SK-N-SH (cell line): Measurements from ENCODE around the gene PDE4B. TPM values are rescaled to one million over a fixed set of nuclear protein-coding genes. Genes with fewer than 3 reads are reported as not detected.

Experiments used
- CTCF ChIA-PET: fragments of 300-600, 350-600 bp; formaldehyde crosslinking; extraction: SDS; loops from one replicate; lab custom pipeline; 2021; lab: Yijun Ruan, JAX
- POLR2A ChIA-PET: fragments of 350-600 bp; sonication (Branson Sonifier 250); formaldehyde crosslinking; extraction: SDS; loops from one replicate; lab custom pipeline; 2020; ENCODE audit warnings: antibody characterized with exemption, inconsistent platforms; lab: Yijun Ruan, JAX
- DNase-seq: peaks from one replicate; pipeline ENCODE4 v3.0.0; 2012
- H2AFZ ChIP-seq: fragments of 200-600 bp; sonication (generic); 2 replicates; pipeline ENCODE4 v1.8.1; 2016; ENCODE audit warnings: antibody characterized with exemption, mild to moderate bottlenecking, low read depth
- H3F3A ChIP-seq: fragments of 200-600 bp; sonication (generic); replicated peaks from 2 replicates; pipeline ENCODE3; 2016; ENCODE audit warnings: antibody characterized with exemption, mild to moderate bottlenecking; ENCODE audit not compliant: insufficient read depth
- H3K27ac ChIP-seq, 2 experiments: fragments of 200-500 bp in 1 of 2; fragments of 200-600 bp in 1 of 2; sonication (Bioruptor generic) in 1 of 2; sonication (generic), shearing (Covaris generic) in 1 of 2; 2 replicates each; pipeline versions ENCODE4 v1.5.1 to v1.6.1; 2014 to 2016; ENCODE audit warnings: low read depth in 2 of 2, inconsistent platforms in 1 of 2, low read length in 1 of 2, mild to moderate bottlenecking in 1 of 2, mixed read lengths in 1 of 2
- H3K27me3 ChIP-seq: fragments of 200-600 bp; sonication (generic), shearing (Covaris generic); 2 replicates; pipeline ENCODE4 v1.6.1; 2016; ENCODE audit warnings: mixed run types; ENCODE audit not compliant: insufficient read depth
- H3K36me3 ChIP-seq, 2 experiments: fragments of 200-500 bp in 1 of 2; fragments of 200-600 bp in 1 of 2; sonication (Bioruptor generic) in 1 of 2; sonication (generic) in 1 of 2; replicated peaks in 1 of 2; 2 replicates each; pipeline versions ENCODE3 to v1.5.1; 2014 to 2016; ENCODE audit warnings: low read length in 1 of 2, mild to moderate bottlenecking in 1 of 2; ENCODE audit not compliant: insufficient read depth in 2 of 2, control insufficient read depth in 1 of 2
- H3K4me1 ChIP-seq, 2 experiments: fragments of 200-500 bp in 1 of 2; fragments of 200-600 bp in 1 of 2; sonication (Bioruptor generic) in 1 of 2; sonication (generic), shearing (Covaris generic) in 1 of 2; 2 replicates each; pipeline versions ENCODE4 v1.5.1 to v1.6.1; 2014 to 2016; ENCODE audit warnings: low read depth in 1 of 2, low read length in 1 of 2, mixed run types in 1 of 2; ENCODE audit not compliant: insufficient read depth in 2 of 2, control insufficient read depth in 1 of 2
- H3K4me2 ChIP-seq: fragments of 200-600 bp; sonication (generic), shearing (Covaris generic); 2 replicates; pipeline ENCODE4 v1.6.1; 2017; ENCODE audit warnings: mixed run types
- H3K4me3 ChIP-seq, 2 experiments: fragments of 200-500 bp in 1 of 2; fragments of 200-600 bp in 1 of 2; sonication (Bioruptor generic) in 1 of 2; sonication (generic), shearing (Covaris generic) in 1 of 2; 2 replicates each; pipeline versions ENCODE4 v1.5.1 to v1.8.1; 2014 to 2016; ENCODE audit warnings: low read depth in 2 of 2, inconsistent platforms in 1 of 2, low read length in 1 of 2, mild to moderate bottlenecking in 1 of 2, mixed read lengths in 1 of 2, moderate library complexity in 1 of 2
- H3K79me2 ChIP-seq: fragments of 200-600 bp; sonication (generic); 2 replicates; pipeline ENCODE4 v1.8.1; 2017; ENCODE audit warnings: mild to moderate bottlenecking; ENCODE audit not compliant: insufficient read depth
- H3K9ac ChIP-seq: fragments of 200-600 bp; sonication (generic); 2 replicates; pipeline ENCODE4 v1.6.1; 2017; ENCODE audit warnings: mixed run types
- H3K9me2 ChIP-seq: fragments of 200-600 bp; sonication (generic); 2 replicates; pipeline ENCODE4 v1.6.1; 2017; ENCODE audit warnings: mixed run types
- H3K9me3 ChIP-seq: fragments of 200-600 bp; sonication (generic); 2 replicates; pipeline ENCODE4 v1.6.1; 2017; ENCODE audit warnings: mixed run types, mild to moderate bottlenecking, moderate library complexity
- H4K20me1 ChIP-seq: fragments of 200-600 bp; sonication (generic); 2 replicates; pipeline ENCODE4 v1.6.1; 2017; ENCODE audit warnings: mild to moderate bottlenecking, mixed run types; ENCODE audit not compliant: insufficient read depth
- CHD2 ChIP-seq: fragments of 150-350 bp; IDR thresholded peaks from 2 replicates; pipeline ENCODE4 v1.6.1; 2018; ENCODE audit warnings: low read length; ENCODE audit not compliant: partially characterized antibody
- EZH2phosphoT487 ChIP-seq: fragments of 200-600 bp; sonication (generic); IDR thresholded peaks from 2 replicates; pipeline ENCODE4 v1.6.1; 2017; ENCODE audit warnings: low read depth, mixed run types, mild to moderate bottlenecking, antibody characterized with exemption, moderate library complexity, borderline replicate concordance
- FOXJ3 ChIP-seq: sonication (generic); formaldehyde crosslinking; IDR thresholded peaks from 2 replicates; pipeline ENCODE4 v1.5.1; 2020; ENCODE audit warnings: mild to moderate bottlenecking, missing genetic modification reagents
- FOXM1 ChIP-seq: IDR thresholded peaks from 2 replicates; pipeline ENCODE4 v1.4.0; 2012; ENCODE audit warnings: low read depth, mild to moderate bottlenecking
- GABPA ChIP-seq: IDR thresholded peaks from 2 replicates; pipeline ENCODE4 v1.4.0; 2012; ENCODE audit warnings: low read depth, mild to moderate bottlenecking
- GATA2 ChIP-seq: sonication (generic); formaldehyde crosslinking; IDR thresholded peaks from 2 replicates; pipeline ENCODE4 v1.5.0; 2020; ENCODE audit warnings: mild to moderate bottlenecking, missing genetic modification reagents
- MEF2A ChIP-seq: IDR thresholded peaks from 2 replicates; pipeline ENCODE4 v1.4.0; 2012; ENCODE audit warnings: low read depth, borderline replicate concordance
- NFIC ChIP-seq: IDR thresholded peaks from 2 replicates; pipeline ENCODE4 v1.4.0; 2012; ENCODE audit warnings: borderline replicate concordance
- PBX3 ChIP-seq: IDR thresholded peaks from 2 replicates; pipeline ENCODE4; 2012
- RAD21 ChIP-seq: IDR thresholded peaks from 2 replicates; pipeline ENCODE4 v1.6.1; 2012; ENCODE audit warnings: mild to moderate bottlenecking, low read length
- RCOR1 ChIP-seq: fragments of 150-350 bp; IDR thresholded peaks from 2 replicates; pipeline ENCODE4 v1.6.1; 2017; ENCODE audit warnings: antibody characterized with exemption, low read length
- REST ChIP-seq: IDR thresholded peaks from 2 replicates; pipeline ENCODE4 v1.6.1; 2012; ENCODE audit warnings: mild to moderate bottlenecking, low read depth, low read length, moderate library complexity
- RXRA ChIP-seq: IDR thresholded peaks from 2 replicates; pipeline ENCODE4 v1.4.0; 2012; ENCODE audit warnings: low read depth, mild to moderate bottlenecking, borderline replicate concordance
- SIN3A ChIP-seq: IDR thresholded peaks from 2 replicates; pipeline ENCODE4 v1.6.1; 2012; ENCODE audit warnings: low read depth, mild to moderate bottlenecking, low read length, moderate library complexity, borderline replicate concordance
- TEAD4 ChIP-seq: IDR thresholded peaks from 2 replicates; pipeline ENCODE4 v1.4.0; 2012; ENCODE audit warnings: mild to moderate bottlenecking, borderline replicate concordance; ENCODE audit not compliant: insufficient read depth
- ZBTB33 ChIP-seq: IDR thresholded peaks from 2 replicates; pipeline ENCODE4 v1.4.0; 2012; ENCODE audit warnings: low read depth, borderline replicate concordance
- WGBS: methylation state at CpG from one replicate; pipeline ENCODE4 v1.1.6; 2017; ENCODE audit warnings: low lambda C conversion rate; 5-methylcytosine and 5-hydroxymethylcytosine counted together
- polyA plus RNA-seq, 3 experiments: library from polyadenylated mRNA; depleted of rRNA; stranded (reverse); fragments of >200 nt; gene quantifications; 2 replicates each; pipeline ENCODE4 v1.2.3, GENCODE V29; 2012

The PDE4B gene
- polyA plus RNA-seq, 1 of the 3 experiments (the other 2 are of a cell fraction) = 1.9 TPM

GRCh38 chr1:66137235-66137634, 344.5 kb downstream of the PDE4B start:
- TF ChIP-seq RAD21 (no peak), NFIC (no peak), REST (no peak), RCOR1 (no peak), FOXJ3 (CRISPR knock-in tag) (no peak), ZBTB33 (no peak), GABPA (no peak)
- TF ChIP-seq, all 33 proteins: peak for 0
- POLR2A ChIA-PET = no interaction called here
- Histone ChIP-seq H3K4me1 (peaks cover 0 to 2% of the 10 kb centered on the region in 2 experiments; a peak in 1 of 4 replicates), H3K79me2 (no peaks in the 10 kb centered on the region), H3K9ac (no peak overlapping the region), H3K4me2 (no peak overlapping the region), H4K20me1 (no peaks in the 10 kb centered on the region), H2AFZ (no peak overlapping the region), H3K9me3 (no peaks in the 10 kb centered on the region), H3K4me3 (no peak overlapping the region), H3K27ac (peak overlapping the region in 1 of 2 experiments; percentile 30; a peak in 1 of 4 replicates), H3F3A (no peaks in the 10 kb centered on the region), H3K27me3 (no peaks in the 10 kb centered on the region), H3K36me3 (no peaks in the 10 kb centered on the region), H3K9me2 (no peaks in the 10 kb centered on the region)
- CTCF ChIA-PET = interaction anchor here (0.6 to 1.0 kb wide), 3 partner anchors 23 to 1161 kb away, joined by 3 read pairs; no protein-coding TSS in a partner anchor
- DNase-seq = no peak
- 70% methylated on average over 2 of the region's 2 CpGs for WGBS

GRCh38 chr1:66138613-66139012, 345.9 kb downstream of the PDE4B start:
- H3K4me1 ChIP-seq = peaks cover 0 to 2% of the 10 kb centered on the region in 2 experiments; a peak in 1 of 4 replicates
- no peaks in the 10 kb centered on the region for H3F3A ChIP-seq
- POLR2A ChIA-PET = no interaction called here
- H3K27me3 ChIP-seq = no peaks in the 10 kb centered on the region
- H3K9me3 ChIP-seq = no peaks in the 10 kb centered on the region
- no peak overlapping the region for H2AFZ ChIP-seq
- no peak overlapping the region for H3K4me3 ChIP-seq
- no peak overlapping the region for H3K4me2 ChIP-seq
- no peaks in the 10 kb centered on the region for H3K79me2 ChIP-seq
- no peak overlapping the region for H3K9ac ChIP-seq
- H3K9me2 ChIP-seq = no peaks in the 10 kb centered on the region
- H3K36me3 ChIP-seq = no peaks in the 10 kb centered on the region
- no peak overlapping the region for H3K27ac ChIP-seq
- CTCF ChIA-PET = interaction anchor here (1.2 kb wide), 1 partner anchor 104 kb away, joined by 5 read pairs; no protein-coding TSS in a partner anchor
- DNase-seq = no peak
- H4K20me1 ChIP-seq = no peaks in the 10 kb centered on the region
- TF ChIP-seq GATA2 (CRISPR knock-in tag) (no peak), PBX3 (no peak), MEF2A (no peak), TEAD4 (no peak), EZH2phosphoT487 (no peak), CHD2 (no peak), NFIC (no peak), FOXM1 (no peak), RXRA (no peak), SIN3A (no peak), FOXJ3 (CRISPR knock-in tag) (no peak), REST (no peak)
